ENCODE results near the gene TTC28.

DNA sequence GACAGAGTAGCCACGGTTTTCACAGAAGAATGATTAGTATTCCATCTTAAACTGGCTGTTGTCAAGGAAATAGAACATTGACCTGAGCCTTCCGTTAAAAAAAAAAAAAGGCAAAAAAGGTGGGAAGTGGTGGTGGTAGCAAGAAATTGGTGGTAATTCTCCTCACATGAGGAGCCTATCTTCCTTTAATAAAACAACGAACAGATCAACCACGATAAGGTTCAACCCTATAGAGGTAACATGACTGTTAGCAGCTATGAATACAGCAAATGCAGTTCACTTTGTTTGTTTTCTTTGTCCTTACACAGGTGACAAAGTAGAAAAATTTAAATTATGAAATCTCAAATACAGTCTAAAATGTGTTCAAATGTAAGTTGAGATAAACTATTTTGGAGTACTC is 181.6 kb downstream of the TTC28 start:
- TF ChIP-seq, protein P1, sequence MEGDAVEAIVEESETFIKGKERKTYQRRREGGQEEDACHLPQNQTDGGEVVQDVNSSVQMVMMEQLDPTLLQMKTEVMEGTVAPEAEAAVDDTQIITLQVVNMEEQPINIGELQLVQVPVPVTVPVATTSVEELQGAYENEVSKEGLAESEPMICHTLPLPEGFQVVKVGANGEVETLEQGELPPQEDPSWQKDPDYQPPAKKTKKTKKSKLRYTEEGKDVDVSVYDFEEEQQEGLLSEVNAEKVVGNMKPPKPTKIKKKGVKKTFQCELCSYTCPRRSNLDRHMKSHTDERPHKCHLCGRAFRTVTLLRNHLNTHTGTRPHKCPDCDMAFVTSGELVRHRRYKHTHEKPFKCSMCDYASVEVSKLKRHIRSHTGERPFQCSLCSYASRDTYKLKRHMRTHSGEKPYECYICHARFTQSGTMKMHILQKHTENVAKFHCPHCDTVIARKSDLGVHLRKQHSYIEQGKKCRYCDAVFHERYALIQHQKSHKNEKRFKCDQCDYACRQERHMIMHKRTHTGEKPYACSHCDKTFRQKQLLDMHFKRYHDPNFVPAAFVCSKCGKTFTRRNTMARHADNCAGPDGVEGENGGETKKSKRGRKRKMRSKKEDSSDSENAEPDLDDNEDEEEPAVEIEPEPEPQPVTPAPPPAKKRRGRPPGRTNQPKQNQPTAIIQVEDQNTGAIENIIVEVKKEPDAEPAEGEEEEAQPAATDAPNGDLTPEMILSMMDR (IDR thresholded peaks at IDR 0.05) = no peak
- TF ChIP-seq POLR2A (IDR thresholded peaks at IDR 0.05; ENCODE audit: low read depth) = no peak
- TF ChIP-seq POLR2AphosphoS5 (IDR thresholded peaks at IDR 0.05) = no peak

Data from esophagus muscularis mucosa (tissue), 3 donors.